Astrocyte (in vitro differentiated cells and primary cell): Measurements from ENCODE around the gene ZNF124. TPM values are rescaled to one million over a fixed set of nuclear protein-coding genes. Genes with fewer than 3 reads are reported as not detected.
A peak's percentile ranks its signal among the peaks of the same experiment; 100 is the strongest.

Experiments
- DNase-seq: peaks from one replicate; pipeline ENCODE4 v3.0.0-alpha.2; 2010; ENCODE audit warnings: low read depth
- FAIRE-seq: peaks from 2 replicates; lab custom pipeline; 2011; peaks lifted over from hg19 to GRCh38; lab: Jason Lieb, UNC
- H2AFZ ChIP-seq: 2 replicates; pipeline ENCODE4 v1.6.0; 2012; ENCODE audit warnings: low read depth, low read length, inconsistent platforms
- H3K27ac ChIP-seq: 2 replicates; pipeline ENCODE4 v1.5.1; 2011; ENCODE audit warnings: low read depth, low read length, inconsistent platforms
- H3K27me3 ChIP-seq: 2 replicates; pipeline ENCODE4 v1.6.0; 2011; ENCODE audit warnings: low read length, inconsistent platforms; ENCODE audit not compliant: insufficient read depth
- H3K36me3 ChIP-seq: 2 replicates; pipeline ENCODE4 v1.5.1; 2011; ENCODE audit warnings: low read length, inconsistent platforms; ENCODE audit not compliant: insufficient read depth
- H3K4me1 ChIP-seq: 2 replicates; pipeline ENCODE4 v1.5.1; 2011; ENCODE audit warnings: low read length, inconsistent platforms; ENCODE audit not compliant: insufficient read depth
- H3K4me2 ChIP-seq: 2 replicates; pipeline ENCODE4 v1.6.0; 2012; ENCODE audit warnings: low read length, inconsistent platforms
- H3K4me3 ChIP-seq: 2 replicates; pipeline ENCODE4 v1.5.1; 2011; ENCODE audit warnings: low read depth, mild to moderate bottlenecking, low read length, inconsistent platforms; ENCODE audit not compliant: insufficient read depth
- H3K79me2 ChIP-seq: 2 replicates; pipeline ENCODE4 v1.6.0; 2012; ENCODE audit warnings: mild to moderate bottlenecking, low read length, inconsistent platforms; ENCODE audit not compliant: insufficient read depth
- H3K9ac ChIP-seq: 2 replicates; pipeline ENCODE4 v1.6.0; 2012; ENCODE audit warnings: mild to moderate bottlenecking, low read length, inconsistent platforms
- H3K9me3 ChIP-seq: 2 replicates; pipeline ENCODE4 v1.5.1; 2012; ENCODE audit warnings: low read depth, mild to moderate bottlenecking, low read length, inconsistent platforms; ENCODE audit not compliant: insufficient read depth
- H4K20me1 ChIP-seq: 2 replicates; pipeline ENCODE4 v1.6.0; 2012; ENCODE audit warnings: low read length, inconsistent platforms; ENCODE audit not compliant: insufficient read depth
- H3K27ac Mint-ChIP-seq: one replicate; pipeline ENCODE4 v1.8.0; 2021; ENCODE audit warnings: mild to moderate bottlenecking, mixed read lengths; ENCODE audit not compliant: unreplicated experiment
- H3K27me3 Mint-ChIP-seq: one replicate; pipeline ENCODE4 v1.8.0; 2021; ENCODE audit warnings: low read depth, mixed read lengths; ENCODE audit not compliant: unreplicated experiment
- H3K36me3 Mint-ChIP-seq: one replicate; pipeline ENCODE4 v1.8.0; 2021; ENCODE audit warnings: low read depth, mixed read lengths; ENCODE audit not compliant: unreplicated experiment
- H3K4me1 Mint-ChIP-seq: one replicate; pipeline ENCODE4 v1.8.0; 2021; ENCODE audit warnings: low read depth, mixed read lengths; ENCODE audit not compliant: unreplicated experiment
- H3K4me3 Mint-ChIP-seq: one replicate; pipeline ENCODE4 v1.8.0; 2021; ENCODE audit warnings: mild to moderate bottlenecking, moderate library complexity, mixed read lengths; ENCODE audit not compliant: unreplicated experiment
- H3K9me3 Mint-ChIP-seq: one replicate; pipeline ENCODE4 v1.8.0; 2021; ENCODE audit warnings: mild to moderate bottlenecking, mixed read lengths; ENCODE audit not compliant: unreplicated experiment
- EZH2 ChIP-seq: IDR thresholded peaks from 2 replicates; pipeline ENCODE4 v1.6.1; 2012; ENCODE audit warnings: mild to moderate bottlenecking, low read length, inconsistent platforms; ENCODE audit not compliant: insufficient read depth
- total RNA-seq: library from RNA; stranded (reverse); gene quantifications from 2 replicates; pipeline ENCODE4 v1.2.1, GENCODE V29; 2021
- TF ChIP-seq, protein P1 (sequence below): IDR thresholded peaks from 2 replicates; pipeline ENCODE4 v1.5.1; 2011; ENCODE audit warnings: low read depth, mild to moderate bottlenecking, inconsistent platforms, low read length, moderate library complexity; ENCODE audit not compliant: insufficient read depth

Gene ZNF124
- total RNA-seq, 1 donor from 2014 or later: 36.5 TPM

DNA sequence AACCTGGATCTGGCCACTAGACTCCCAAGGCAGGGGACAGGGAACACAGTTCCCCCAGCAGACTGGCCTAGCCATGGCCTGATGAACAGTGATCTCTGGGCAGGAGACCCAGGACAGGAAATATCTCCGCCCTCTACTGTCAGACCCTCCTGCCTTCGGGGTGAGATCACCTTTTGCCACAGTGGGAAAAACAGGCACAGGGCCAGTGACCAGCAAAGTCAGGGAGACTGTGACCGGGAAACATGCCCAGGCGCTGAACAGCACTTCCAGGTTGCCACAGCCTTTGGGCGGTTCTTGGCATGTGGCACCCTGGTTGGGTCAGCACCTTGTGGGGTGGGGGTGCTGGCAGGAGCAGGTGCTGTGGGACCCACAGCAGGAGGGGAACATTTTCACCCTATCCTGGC is 58.7 kb downstream of the ZNF124 start:
- Histone ChIP-seq H3K9ac (no peak overlapping the region), H3K4me3 (no peak overlapping the region), H3K4me1 (peaks cover 8% of the 10 kb centered on the region), H3K4me2 (no peak overlapping the region), H4K20me1 (no peaks in the 10 kb centered on the region), H3K27ac (no peak overlapping the region), H3K9me3 (no peaks in the 10 kb centered on the region), H3K36me3 (no peaks in the 10 kb centered on the region), H2AFZ (no peak overlapping the region), H3K27me3 (no peaks in the 10 kb centered on the region), H3K79me2 (no peaks in the 10 kb centered on the region)
- H3K27ac Mint-ChIP-seq: peak overlapping the region; percentile 84
- peaks cover 12% of the 10 kb centered on the region for H3K9me3 Mint-ChIP-seq
- peaks cover 4% of the 10 kb centered on the region for H3K36me3 Mint-ChIP-seq
- peaks cover 3% of the 10 kb centered on the region for H3K27me3 Mint-ChIP-seq
- DNase-seq (peak; percentile 43), FAIRE-seq (no peak)
- peak overlapping the region; percentile 45 for H3K4me3 Mint-ChIP-seq
- H3K4me1 Mint-ChIP-seq: peaks cover 7% of the 10 kb centered on the region
- TF ChIP-seq, protein P1, sequence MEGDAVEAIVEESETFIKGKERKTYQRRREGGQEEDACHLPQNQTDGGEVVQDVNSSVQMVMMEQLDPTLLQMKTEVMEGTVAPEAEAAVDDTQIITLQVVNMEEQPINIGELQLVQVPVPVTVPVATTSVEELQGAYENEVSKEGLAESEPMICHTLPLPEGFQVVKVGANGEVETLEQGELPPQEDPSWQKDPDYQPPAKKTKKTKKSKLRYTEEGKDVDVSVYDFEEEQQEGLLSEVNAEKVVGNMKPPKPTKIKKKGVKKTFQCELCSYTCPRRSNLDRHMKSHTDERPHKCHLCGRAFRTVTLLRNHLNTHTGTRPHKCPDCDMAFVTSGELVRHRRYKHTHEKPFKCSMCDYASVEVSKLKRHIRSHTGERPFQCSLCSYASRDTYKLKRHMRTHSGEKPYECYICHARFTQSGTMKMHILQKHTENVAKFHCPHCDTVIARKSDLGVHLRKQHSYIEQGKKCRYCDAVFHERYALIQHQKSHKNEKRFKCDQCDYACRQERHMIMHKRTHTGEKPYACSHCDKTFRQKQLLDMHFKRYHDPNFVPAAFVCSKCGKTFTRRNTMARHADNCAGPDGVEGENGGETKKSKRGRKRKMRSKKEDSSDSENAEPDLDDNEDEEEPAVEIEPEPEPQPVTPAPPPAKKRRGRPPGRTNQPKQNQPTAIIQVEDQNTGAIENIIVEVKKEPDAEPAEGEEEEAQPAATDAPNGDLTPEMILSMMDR: no peak
- no peak for TF ChIP-seq EZH2

DNA sequence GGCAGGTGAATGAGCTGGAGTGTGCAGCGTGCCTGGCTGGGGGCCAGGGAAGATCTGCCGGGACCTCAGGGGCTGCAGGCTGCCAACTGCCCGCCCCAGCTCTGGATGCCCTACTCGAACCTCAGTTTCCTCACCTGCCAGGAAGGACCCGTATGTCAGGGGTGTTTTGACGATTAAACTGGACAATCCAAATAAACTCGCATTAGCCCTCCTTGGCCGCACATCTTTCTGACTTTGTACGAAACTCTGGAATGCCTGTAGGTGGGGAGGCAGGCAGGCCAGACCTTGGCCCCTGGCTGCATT is 59.4 kb downstream of the ZNF124 start:
- Histone ChIP-seq H3K36me3 (no peaks in the 10 kb centered on the region), H3K27me3 (no peaks in the 10 kb centered on the region), H3K4me1 (peaks cover 8% of the 10 kb centered on the region), H3K9me3 (no peaks in the 10 kb centered on the region), H3K79me2 (no peaks in the 10 kb centered on the region), H4K20me1 (no peaks in the 10 kb centered on the region), H3K9ac (no peak overlapping the region), H3K27ac (no peak overlapping the region), H3K4me2 (peak overlapping the region; percentile 92), H3K4me3 (peak overlapping the region; percentile 58), H2AFZ (peak overlapping the region; percentile 96)
- no peak for TF ChIP-seq EZH2
- TF ChIP-seq, protein P1: no peak
- Mint-ChIP-seq H3K9me3 (peaks cover 14% of the 10 kb centered on the region), H3K4me1 (peaks cover 7% of the 10 kb centered on the region), H3K36me3 (peaks cover 7% of the 10 kb centered on the region), H3K27me3 (peaks cover 3% of the 10 kb centered on the region), H3K4me3 (peak overlapping the region; percentile 72), H3K27ac (peak overlapping the region; percentile 84)
- FAIRE-seq (no peak), DNase-seq (no peak)

DNA sequence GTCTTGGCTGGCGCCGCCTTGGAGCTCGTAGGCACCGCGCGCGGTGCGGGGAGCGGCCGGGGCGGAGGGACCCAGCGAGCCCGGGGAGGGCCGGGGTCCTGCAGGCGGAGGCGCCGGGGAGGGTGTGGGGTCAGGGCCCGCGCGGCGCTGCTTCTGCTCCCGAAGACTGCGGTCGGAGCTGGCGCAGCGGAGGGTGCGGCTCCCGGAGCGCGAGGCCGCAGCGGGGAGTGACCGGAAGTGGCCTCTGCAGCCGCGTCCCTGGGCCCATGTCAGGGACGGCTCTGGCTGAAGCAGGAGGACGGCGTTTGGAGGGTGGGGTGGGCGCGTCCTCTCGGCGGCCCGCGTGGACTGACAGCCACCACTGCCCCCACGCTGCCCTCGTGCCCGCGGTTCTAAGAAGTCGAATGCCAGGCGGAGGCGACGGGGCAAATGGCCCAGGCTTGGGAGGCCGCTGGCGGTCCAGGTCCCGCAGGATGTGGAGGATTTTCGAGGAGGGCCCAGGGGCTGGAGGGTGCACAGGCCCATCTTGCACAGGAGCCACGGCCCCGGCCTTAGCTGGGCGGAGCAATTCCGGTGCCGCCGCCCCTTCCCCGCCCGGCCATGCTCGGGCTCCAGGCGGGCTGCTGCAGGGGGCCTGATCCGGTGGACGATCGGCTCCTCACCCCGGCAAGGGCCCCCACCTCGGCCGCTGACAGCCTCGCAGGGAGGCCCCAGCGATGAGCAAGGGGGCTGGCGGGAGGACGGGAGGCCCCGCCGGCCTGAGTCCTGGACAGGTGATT is 59.9 kb downstream of the ZNF124 start:
- peaks cover 14% of the 10 kb centered on the region for H3K9me3 Mint-ChIP-seq
- no peaks in the 10 kb centered on the region for H3K9me3 ChIP-seq
- peak overlapping the region; percentile 92 for H3K4me2 ChIP-seq
- no peaks in the 10 kb centered on the region for H3K79me2 ChIP-seq
- H3K27ac ChIP-seq: no peak overlapping the region
- H3K27me3 ChIP-seq: no peaks in the 10 kb centered on the region
- H3K36me3 Mint-ChIP-seq: peaks cover 8% of the 10 kb centered on the region
- H2AFZ ChIP-seq: peak overlapping the region; percentile 96
- DNase-seq (peak; percentile 36), FAIRE-seq (no peak)
- peak overlapping the region; percentile 79 for H3K4me3 Mint-ChIP-seq
- H3K4me1 Mint-ChIP-seq: peaks cover 7% of the 10 kb centered on the region
- TF ChIP-seq, protein P1: no peak
- TF ChIP-seq EZH2: no peak
- H3K27me3 Mint-ChIP-seq: peaks cover 3% of the 10 kb centered on the region
- peaks cover 8% of the 10 kb centered on the region for H3K4me1 ChIP-seq
- H3K9ac ChIP-seq: peak overlapping the region; percentile 71
- no peak overlapping the region for H3K27ac Mint-ChIP-seq
- no peaks in the 10 kb centered on the region for H3K36me3 ChIP-seq
- H4K20me1 ChIP-seq: no peaks in the 10 kb centered on the region
- peak overlapping the region; percentile 58 for H3K4me3 ChIP-seq
